Suprapubic skin (tissue), 4 donors: ENCODE results near the gene APLF.

Experiments used
- EP300 ChIP-seq: sonication (generic); formaldehyde crosslinking; IDR thresholded peaks from one replicate; pipeline ENCODE4 v1.6.1; 2017; ENCODE audit warnings: antibody characterized with exemption
- POLR2A ChIP-seq, 2 donors: fragments of 450-650 bp; IDR thresholded peaks; one replicate each; pipeline ENCODE4 v1.6.1; 2017; ENCODE audit warnings: antibody characterized with exemption in 2 of 2, mild to moderate bottlenecking in 2 of 2, moderate library complexity in 2 of 2
- POLR2AphosphoS5 ChIP-seq, 3 donors: sonication (generic); formaldehyde crosslinking; IDR thresholded peaks; one replicate each; pipeline ENCODE4 v1.6.1; 2017; ENCODE audit warnings: antibody characterized with exemption in 3 of 3
- TF ChIP-seq, protein P1 (sequence below), 2 donors: fragments of 200-600 bp in 1 of 2; fragments of 450-650 bp in 1 of 2; sonication (generic) in 1 of 2; IDR thresholded peaks; one replicate each; pipeline ENCODE4 v1.5.1; 2016 to 2019; ENCODE audit warnings: antibody characterized with exemption in 2 of 2, mild to moderate bottlenecking in 1 of 2, moderate library complexity in 1 of 2

DNA sequence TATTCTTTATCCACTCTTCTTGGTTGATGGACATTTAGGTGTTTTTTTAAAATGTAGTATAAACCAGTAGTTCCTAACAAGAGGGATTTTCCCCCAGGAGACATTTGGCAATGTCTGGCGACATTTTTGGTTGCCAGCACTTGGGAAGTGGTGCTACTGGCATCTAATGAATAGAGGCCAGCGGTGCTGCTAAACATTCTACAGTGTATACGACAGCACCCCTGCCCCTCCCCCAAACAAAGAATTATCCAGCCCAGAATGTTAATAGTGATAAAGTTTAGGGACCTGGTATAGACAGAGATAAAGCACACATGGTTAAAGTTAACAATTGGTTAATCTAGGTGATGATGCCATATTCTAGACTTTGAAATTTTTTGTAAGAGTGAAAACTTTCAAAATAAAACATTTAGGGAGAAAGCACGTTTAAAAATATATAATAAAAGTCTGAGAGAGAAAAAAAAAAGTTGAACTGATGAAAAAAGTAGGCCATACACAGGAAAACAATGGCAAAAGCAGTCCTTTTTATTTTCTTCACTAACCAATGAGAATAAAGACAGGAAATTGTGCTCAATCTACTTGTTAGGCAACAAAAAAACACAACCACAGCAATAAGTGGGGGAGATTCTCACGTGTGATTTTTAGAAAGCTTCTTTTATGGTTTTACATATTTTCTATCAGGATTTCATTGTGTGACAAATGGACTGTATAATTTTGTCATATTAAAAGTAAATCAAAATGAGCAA lies 15.1 kb upstream of the APLF start:
- no peak for TF ChIP-seq POLR2A (IDR thresholded peaks at IDR 0.05)
- TF ChIP-seq, protein P1, sequence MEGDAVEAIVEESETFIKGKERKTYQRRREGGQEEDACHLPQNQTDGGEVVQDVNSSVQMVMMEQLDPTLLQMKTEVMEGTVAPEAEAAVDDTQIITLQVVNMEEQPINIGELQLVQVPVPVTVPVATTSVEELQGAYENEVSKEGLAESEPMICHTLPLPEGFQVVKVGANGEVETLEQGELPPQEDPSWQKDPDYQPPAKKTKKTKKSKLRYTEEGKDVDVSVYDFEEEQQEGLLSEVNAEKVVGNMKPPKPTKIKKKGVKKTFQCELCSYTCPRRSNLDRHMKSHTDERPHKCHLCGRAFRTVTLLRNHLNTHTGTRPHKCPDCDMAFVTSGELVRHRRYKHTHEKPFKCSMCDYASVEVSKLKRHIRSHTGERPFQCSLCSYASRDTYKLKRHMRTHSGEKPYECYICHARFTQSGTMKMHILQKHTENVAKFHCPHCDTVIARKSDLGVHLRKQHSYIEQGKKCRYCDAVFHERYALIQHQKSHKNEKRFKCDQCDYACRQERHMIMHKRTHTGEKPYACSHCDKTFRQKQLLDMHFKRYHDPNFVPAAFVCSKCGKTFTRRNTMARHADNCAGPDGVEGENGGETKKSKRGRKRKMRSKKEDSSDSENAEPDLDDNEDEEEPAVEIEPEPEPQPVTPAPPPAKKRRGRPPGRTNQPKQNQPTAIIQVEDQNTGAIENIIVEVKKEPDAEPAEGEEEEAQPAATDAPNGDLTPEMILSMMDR (IDR thresholded peaks at IDR 0.05), result no peak
- TF ChIP-seq POLR2AphosphoS5 (IDR thresholded peaks at IDR 0.05), result no peak
- no peak for TF ChIP-seq EP300
